ENCODE data around the gene SIM2.

GRCh38 chr21:36689324-36689723 is 9.6 kb upstream of the SIM2 start:
- TF ChIP-seq CTCF (IDR thresholded peaks at IDR 0.05), result no peak
- TF ChIP-seq EZH2 (IDR thresholded peaks at IDR 0.05; ENCODE audit: borderline replicate concordance, insufficient read depth, low read depth, low read length, poor library complexity, severe bottlenecking), result no peak

Measured in B cell (primary cell).